SU-DHL-6 (cell line): ENCODE measurements around the gene FRMD3.

Source experiments
- H2AFZ ChIP-seq: fragments of 200-600 bp; sonication (generic); 2 replicates; pipeline ENCODE4 v1.6.1; 2014; ENCODE audit warnings: low read depth, mild to moderate bottlenecking, moderate library complexity, mixed read lengths, antibody characterized with exemption, low read length; ENCODE audit not compliant: severe bottlenecking
- H3F3A ChIP-seq: fragments of 200-600 bp; shearing (Covaris generic); 2 replicates; pipeline ENCODE4 v1.6.0; 2016; ENCODE audit warnings: antibody characterized with exemption, mild to moderate bottlenecking; ENCODE audit not compliant: insufficient read depth
- H3K27ac ChIP-seq: fragments of 200-600 bp; sonication (generic); 2 replicates; pipeline ENCODE4 v1.5.1; 2016; ENCODE audit warnings: low read depth, mild to moderate bottlenecking, low read length, moderate library complexity, mixed read lengths
- H3K27me3 ChIP-seq: fragments of 200-600 bp; sonication (generic), shearing (Covaris generic); 2 replicates; pipeline ENCODE4 v1.6.0; 2014; ENCODE audit warnings: mild to moderate bottlenecking, low read length
- H3K36me3 ChIP-seq: fragments of 200-600 bp; sonication (generic); 2 replicates; pipeline ENCODE4 v1.6.1; 2014; ENCODE audit warnings: mild to moderate bottlenecking, low read length, mixed read lengths
- H3K4me2 ChIP-seq: fragments of 300-600, 200-600 bp; shearing (Covaris generic), sonication (generic); 2 replicates; pipeline ENCODE4 v1.6.0; 2014; ENCODE audit warnings: low read length, low read depth, mild to moderate bottlenecking; ENCODE audit not compliant: poor library complexity, severe bottlenecking
- H3K4me3 ChIP-seq: fragments of 200-600 bp; sonication (generic); 2 replicates; pipeline ENCODE4 v1.5.1; 2014; ENCODE audit warnings: antibody characterized with exemption, low read length, mild to moderate bottlenecking, mixed read lengths; ENCODE audit not compliant: insufficient read depth, poor library complexity, severe bottlenecking
- H3K79me2 ChIP-seq: fragments of 200-600 bp; sonication (generic); 2 replicates; pipeline ENCODE4 v1.6.1; 2014; ENCODE audit warnings: mild to moderate bottlenecking, low read length, moderate library complexity; ENCODE audit not compliant: insufficient read depth
- H3K9ac ChIP-seq: fragments of 200-600 bp; sonication (generic); 2 replicates; pipeline ENCODE4 v1.7.0; 2014; ENCODE audit warnings: mild to moderate bottlenecking, low read length
- H3K9me2 ChIP-seq: fragments of 200-600 bp; sonication (generic); replicated peaks from 2 replicates; pipeline ENCODE4 v1.6.1; 2014; ENCODE audit warnings: low read length; ENCODE audit not compliant: insufficient read depth
- H3K9me3 ChIP-seq: fragments of 200-600 bp; sonication (generic); 2 replicates; pipeline ENCODE4 v1.6.1; 2014; ENCODE audit warnings: low read length, mixed read lengths; ENCODE audit not compliant: insufficient read depth
- H4K20me1 ChIP-seq: fragments of 200-600 bp; sonication (generic); 2 replicates; pipeline ENCODE4 v1.6.1; 2014; ENCODE audit warnings: low read depth, mild to moderate bottlenecking, antibody characterized with exemption, low read length, moderate library complexity, mixed read lengths
- CTCF ChIP-seq: fragments of 200-600 bp; sonication (generic); IDR thresholded peaks from one replicate; pipeline ENCODE4 v1.5.1; 2017; ENCODE audit warnings: antibody characterized with exemption, mild to moderate bottlenecking, low read length, moderate library complexity; ENCODE audit not compliant: insufficient read depth, poor library complexity, severe bottlenecking
- EZH2phosphoT487 ChIP-seq: fragments of 200-600 bp; sonication (generic), shearing (Covaris generic); conservative IDR thresholded peaks from 2 replicates; pipeline ENCODE4 v1.6.1; 2018; ENCODE audit warnings: mild to moderate bottlenecking, antibody characterized with exemption, low read length, moderate library complexity, mixed read lengths

FRMD3 gene

GRCh38 chr9:83514767-83515166, 23.4 kb downstream of the FRMD3 start:
- H2AFZ ChIP-seq = no peak overlapping the region
- H3K4me3 ChIP-seq = no peak overlapping the region
- H3K4me2 ChIP-seq = no peak overlapping the region
- no peaks in the 10 kb centered on the region for H3K36me3 ChIP-seq
- H3K9me2 ChIP-seq = no peaks in the 10 kb centered on the region
- H3F3A ChIP-seq = no peaks in the 10 kb centered on the region
- no peaks in the 10 kb centered on the region for H3K79me2 ChIP-seq
- no peak overlapping the region for H3K9ac ChIP-seq
- H3K27ac ChIP-seq = no peak overlapping the region
- no peaks in the 10 kb centered on the region for H3K9me3 ChIP-seq
- TF ChIP-seq CTCF (no peak), EZH2phosphoT487 (no peak)
- no peaks in the 10 kb centered on the region for H3K27me3 ChIP-seq
- H4K20me1 ChIP-seq = no peaks in the 10 kb centered on the region

- Histone ChIP-seq H3K9me2 (no peaks in the 10 kb centered on the region), H3K79me2 (no peaks in the 10 kb centered on the region), H3F3A (no peaks in the 10 kb centered on the region)
Measured at GRCh38 chr9:83512621-83513020, 25.6 kb downstream of the FRMD3 start.

GRCh38 chr9:83511051-83511450, 27.1 kb downstream of the FRMD3 start:
- Histone ChIP-seq H3F3A (no peaks in the 10 kb centered on the region), H3K4me2 (no peak overlapping the region), H3K4me3 (no peak overlapping the region), H3K27ac (no peak overlapping the region), H3K27me3 (no peaks in the 10 kb centered on the region), H3K36me3 (no peaks in the 10 kb centered on the region), H3K9me2 (no peaks in the 10 kb centered on the region), H3K9ac (no peak overlapping the region), H3K79me2 (no peaks in the 10 kb centered on the region), H2AFZ (no peak overlapping the region), H4K20me1 (no peaks in the 10 kb centered on the region), H3K9me3 (no peaks in the 10 kb centered on the region)
- TF ChIP-seq EZH2phosphoT487 = no peak
- no peak for TF ChIP-seq CTCF

More at GRCh38 chr9:83512621-83513020, 25.6 kb downstream of the FRMD3 start:
- no peaks in the 10 kb centered on the region for H3K36me3 ChIP-seq
- H3K9ac ChIP-seq = no peak overlapping the region
- H3K27ac ChIP-seq = no peak overlapping the region
- no peaks in the 10 kb centered on the region for H3K27me3 ChIP-seq
- no peaks in the 10 kb centered on the region for H3K9me3 ChIP-seq
- H3K4me2 ChIP-seq = no peak overlapping the region
- no peak overlapping the region for H3K4me3 ChIP-seq
- TF ChIP-seq EZH2phosphoT487 (no peak), CTCF (no peak)
- H4K20me1 ChIP-seq = no peaks in the 10 kb centered on the region
- no peak overlapping the region for H2AFZ ChIP-seq

GRCh38 chr9:83509402-83509801, 28.8 kb downstream of the FRMD3 start:
- Histone ChIP-seq H4K20me1 (no peaks in the 10 kb centered on the region), H2AFZ (no peak overlapping the region), H3K9me2 (no peaks in the 10 kb centered on the region), H3K4me3 (no peak overlapping the region), H3K9ac (no peak overlapping the region), H3K4me2 (no peak overlapping the region), H3K36me3 (no peaks in the 10 kb centered on the region), H3K27ac (no peak overlapping the region), H3K79me2 (no peaks in the 10 kb centered on the region), H3F3A (no peaks in the 10 kb centered on the region), H3K9me3 (no peaks in the 10 kb centered on the region), H3K27me3 (no peaks in the 10 kb centered on the region)
- TF ChIP-seq CTCF (no peak), EZH2phosphoT487 (no peak)
